Transverse colon (tissue), 4 donors: ENCODE measurements around the gene EPB41L4B. TPM values are rescaled to one million over a fixed set of nuclear protein-coding genes. Genes with fewer than 3 reads are reported as not detected.

Experiments used
- DNase-seq: peaks from one replicate; pipeline ENCODE4 v3.0.0-alpha.2; 2019
- H3K27ac ChIP-seq, 4 donors: fragments of 200-600 bp; sonication (generic); 2 replicates each; pipeline ENCODE4 v1.5.1; 2016 to 2018; ENCODE audit warnings: inconsistent platforms in 4 of 4
- H3K27me3 ChIP-seq: fragments of 200-600 bp; sonication (generic); 2 replicates; pipeline ENCODE4 v1.5.1; 2017; ENCODE audit warnings: inconsistent platforms
- H3K36me3 ChIP-seq, 4 donors: fragments of 200-600 bp; sonication (generic); 2 replicates each; pipeline ENCODE4 v1.5.1; 2017 to 2019; ENCODE audit warnings: inconsistent platforms in 4 of 4
- H3K4me1 ChIP-seq, 4 donors: fragments of 200-600 bp; sonication (generic); 2 replicates each; pipeline ENCODE4 v1.5.1; 2017 to 2020; ENCODE audit warnings: inconsistent platforms in 4 of 4
- H3K4me3 ChIP-seq, 4 donors: fragments of 200-600 bp; sonication (generic); 1 replicate in 1 of 4; 2 replicates in 3 of 4; pipeline versions ENCODE4 v1.5.1 to v1.6.1; 2017 to 2019; ENCODE audit warnings: inconsistent platforms in 4 of 4
- H3K9me3 ChIP-seq, 2 donors: fragments of 200-600 bp; sonication (generic); 2 replicates each; pipeline ENCODE4 v1.5.1; 2017 to 2019; ENCODE audit warnings: inconsistent platforms in 2 of 2
- CTCF ChIP-seq, 5 experiments: fragments of 200-600 bp in 3 of 5; fragments of 450-650 bp in 2 of 5; sonication (generic) in 3 of 5; IDR thresholded peaks; 1 replicate in 2 of 5; 2 replicates in 3 of 5; pipeline ENCODE4 v1.5.1; 2016 to 2017; ENCODE audit warnings: antibody characterized with exemption in 5 of 5, inconsistent platforms in 3 of 5, mild to moderate bottlenecking in 2 of 5, moderate library complexity in 1 of 5
- EP300 ChIP-seq: sonication (generic); formaldehyde crosslinking; IDR thresholded peaks from one replicate; pipeline ENCODE4 v1.6.1; 2017; ENCODE audit warnings: antibody characterized with exemption, low read depth
- POLR2A ChIP-seq: fragments of 450-650 bp; IDR thresholded peaks from one replicate; pipeline ENCODE4 v1.6.1; 2016; ENCODE audit warnings: antibody characterized with exemption, mild to moderate bottlenecking, moderate library complexity
- POLR2AphosphoS5 ChIP-seq, 3 donors: sonication (generic); formaldehyde crosslinking; IDR thresholded peaks; one replicate each; pipeline ENCODE4 v1.6.1; 2016; ENCODE audit warnings: antibody characterized with exemption in 3 of 3
- WGBS, 2 donors: methylation state at CpG; one replicate each; pipeline ENCODE4 v1.1.5; 2018; ENCODE audit warnings: low coverage in 1 of 2; 5-methylcytosine and 5-hydroxymethylcytosine counted together
- in situ Hi-C, 4 donors: fragments of 200-750 bp; cut with MboI; loops; one replicate each; pipeline versions ENCODE4 v1.15.0 to v1.15.1; 2017; ENCODE audit warnings: low sequenced_read_pairs in 3 of 4, low pct_ligation_motif_present in 1 of 4, low pct_unique_long_range_greater_than_20kb in 1 of 4
- intact Hi-C: fragments of 100-400 bp; cut with DNase I; formaldehyde crosslinking; loops from one replicate; pipeline ENCODE4 v1.15.1; 2023; ENCODE audit warnings: low total_unique reads
- total RNA-seq, 4 donors: library from RNA; depleted of rRNA; stranded (reverse); fragments of >200 nt; gene quantifications; one replicate each; pipeline ENCODE4 v1.1.0, GENCODE V29; 2016

EPB41L4B gene
- total RNA-seq, 4 donors from 2014 or later, result 76.8 to 159 (median 110) TPM

GRCh38 chr9:109263358-109263757, 57.5 kb downstream of the EPB41L4B start:
- H3K4me3 ChIP-seq, result no peak overlapping the region
- H3K27me3 ChIP-seq, result no peaks in the 10 kb centered on the region
- peaks cover 0 to 11% (median 5%) of the 10 kb centered on the region in 4 donors for H3K4me1 ChIP-seq
- no peak overlapping the region for H3K27ac ChIP-seq
- 88 to 92% methylated on average over 3 of the region's 3 CpGs for WGBS, 2 donors
- in situ Hi-C loops (no loop called here), intact Hi-C loops (loop anchor here (10.0 kb wide), 1 partner anchor 1321 kb away; no protein-coding TSS in a partner anchor)
- no peak for DNase-seq
- H3K9me3 ChIP-seq, result no peaks in the 10 kb centered on the region
- H3K36me3 ChIP-seq, result no peaks in the 10 kb centered on the region
- TF ChIP-seq CTCF (IDR thresholded peaks at IDR 0.05) (no peak), POLR2A (no peak), POLR2AphosphoS5 (IDR thresholded peaks at IDR 0.05) (no peak)

GRCh38 chr9:109258481-109259302, 62.2 kb downstream of the EPB41L4B start:
- DNase-seq, result no peak

GRCh38 chr9:109256336-109256735, 64.5 kb downstream of the EPB41L4B start:
- no peak overlapping the region for H3K4me3 ChIP-seq
- WGBS, 2 donors, result 91 to 94% methylated on average over 10 of the region's 10 CpGs
- H3K9me3 ChIP-seq, result no peaks in the 10 kb centered on the region
- peaks cover 5 to 17% (median 12%) of the 10 kb centered on the region in 4 donors for H3K4me1 ChIP-seq
- H3K27me3 ChIP-seq, result no peaks in the 10 kb centered on the region
- in situ Hi-C loops (no loop called here), intact Hi-C loops (no loop called here)
- no peak for DNase-seq
- H3K27ac ChIP-seq, result no peak overlapping the region
- TF ChIP-seq POLR2AphosphoS5 (IDR thresholded peaks at IDR 0.05) (no peak), CTCF (IDR thresholded peaks at IDR 0.05) (no peak), POLR2A (no peak)
- H3K36me3 ChIP-seq, result peaks cover 0 to 4% (median 0%) of the 10 kb centered on the region in 4 donors

More at GRCh38 chr9:109258481-109259302, 62.2 kb downstream of the EPB41L4B start:
- intact Hi-C loops, result no loop called here
- H3K27ac ChIP-seq, result no peak overlapping the region
- H3K27me3 ChIP-seq, result no peaks in the 10 kb centered on the region
- no peaks in the 10 kb centered on the region for H3K9me3 ChIP-seq
- no peak for TF ChIP-seq EP300
- TF ChIP-seq POLR2A, result no peak
- no peak for TF ChIP-seq CTCF (IDR thresholded peaks at IDR 0.05)
- TF ChIP-seq POLR2AphosphoS5 (IDR thresholded peaks at IDR 0.05), result no peak
- H3K36me3 ChIP-seq, result no peaks in the 10 kb centered on the region
- no peak overlapping the region for H3K4me3 ChIP-seq
- H3K4me1 ChIP-seq, result no peaks in the 10 kb centered on the region
- 33 to 55% methylated on average over 4 to 11 of the region's 11 CpGs for WGBS, 2 donors
- in situ Hi-C loops, result no loop called here

- in situ Hi-C loops (no loop called here), intact Hi-C loops (no loop called here)
- Histone ChIP-seq H3K36me3 (peaks cover 0 to 4% (median 0%) of the 10 kb centered on the region in 4 donors), H3K4me1 (peaks cover 14 to 26% (median 20%) of the 10 kb centered on the region in 4 donors), H3K27ac (no peak overlapping the region), H3K27me3 (no peaks in the 10 kb centered on the region), H3K4me3 (no peak overlapping the region), H3K9me3 (no peaks in the 10 kb centered on the region)
- WGBS, 2 donors, result 84 to 86% methylated on average over 1 to 15 of the region's 15 CpGs
- TF ChIP-seq CTCF (IDR thresholded peaks at IDR 0.05) (no peak), POLR2AphosphoS5 (IDR thresholded peaks at IDR 0.05) (no peak)
- no peak for DNase-seq
These were observed 65.5 kb downstream of the EPB41L4B start for GRCh38 chr9:109255394-109255793.
